ENCODE results near the gene FAM131B.

Gene FAM131B

DNA sequence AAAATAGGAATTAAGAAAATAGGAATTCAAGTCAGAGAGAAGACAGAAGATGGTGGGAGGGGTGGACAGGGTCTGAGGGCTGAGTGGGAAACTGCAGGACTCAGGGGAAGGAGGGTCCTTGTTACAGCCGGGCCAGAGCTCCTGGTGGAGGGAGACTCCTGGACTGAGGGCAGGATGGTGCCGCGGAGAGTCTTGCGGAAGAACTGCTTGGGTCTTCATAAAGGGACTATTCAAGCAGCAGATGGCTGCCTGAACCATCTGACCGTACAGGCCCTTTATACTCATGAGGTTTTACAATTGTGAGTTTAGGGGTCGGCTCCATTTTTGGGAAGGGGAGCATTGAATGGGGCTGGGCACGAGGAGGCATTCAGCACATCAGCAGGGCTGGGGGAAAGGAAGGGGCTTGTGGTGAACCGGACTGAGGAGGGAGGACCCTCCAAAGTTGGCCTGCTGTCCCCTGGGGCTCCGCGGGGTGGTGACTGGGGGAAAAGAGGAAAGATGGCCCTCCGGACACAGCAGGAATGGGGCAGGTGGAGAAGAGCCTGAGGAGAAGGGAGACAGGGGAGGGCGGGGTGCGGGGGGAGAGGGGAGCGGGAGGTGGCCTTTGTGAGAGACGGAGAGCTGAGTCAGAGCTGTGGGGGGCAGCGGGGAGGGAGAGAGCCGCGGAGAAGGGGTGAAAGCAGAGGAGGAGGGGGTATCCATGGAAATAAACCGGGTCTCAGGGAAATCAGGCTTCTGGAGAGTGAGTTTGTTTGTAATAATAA is 1.5 kb downstream of the FAM131B start:
- no peak for TF ChIP-seq CTCF (IDR thresholded peaks at IDR 0.05; ENCODE audit: low read depth, low read length)
- no peak for DNase-seq (ENCODE audit: extremely low read depth, low read depth)

- TF ChIP-seq CTCF (IDR thresholded peaks at IDR 0.05; ENCODE audit: low read depth, low read length): no peak
- DNase-seq (ENCODE audit: extremely low read depth, low read depth): no peak
Observed at GRCh38 chr7:143359771-143360353, 2.7 kb downstream of the FAM131B start.

DNA sequence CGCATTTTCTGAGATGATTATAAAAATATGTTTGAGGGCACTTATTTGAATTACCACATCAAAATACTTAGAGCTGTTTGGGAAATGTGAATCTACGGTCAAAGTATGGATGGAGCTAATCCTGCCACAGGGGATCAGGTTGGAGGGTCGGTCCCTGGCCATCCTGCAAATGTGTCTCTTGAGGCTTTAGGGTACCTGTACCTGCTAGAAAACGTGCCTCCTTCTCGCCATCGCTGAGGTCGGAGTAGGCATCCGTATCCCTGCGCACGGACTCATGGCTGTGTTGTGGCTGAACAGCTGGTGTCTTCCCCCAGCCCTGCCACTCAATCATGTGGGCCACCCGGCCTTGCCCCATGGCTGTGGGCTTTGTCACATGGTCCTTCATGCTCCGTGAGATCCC is 3.9 kb downstream of the FAM131B start:
- no peak for TF ChIP-seq CTCF (IDR thresholded peaks at IDR 0.05; ENCODE audit: low read depth, low read length)
- no peak for DNase-seq (ENCODE audit: extremely low read depth, low read depth)

DNA sequence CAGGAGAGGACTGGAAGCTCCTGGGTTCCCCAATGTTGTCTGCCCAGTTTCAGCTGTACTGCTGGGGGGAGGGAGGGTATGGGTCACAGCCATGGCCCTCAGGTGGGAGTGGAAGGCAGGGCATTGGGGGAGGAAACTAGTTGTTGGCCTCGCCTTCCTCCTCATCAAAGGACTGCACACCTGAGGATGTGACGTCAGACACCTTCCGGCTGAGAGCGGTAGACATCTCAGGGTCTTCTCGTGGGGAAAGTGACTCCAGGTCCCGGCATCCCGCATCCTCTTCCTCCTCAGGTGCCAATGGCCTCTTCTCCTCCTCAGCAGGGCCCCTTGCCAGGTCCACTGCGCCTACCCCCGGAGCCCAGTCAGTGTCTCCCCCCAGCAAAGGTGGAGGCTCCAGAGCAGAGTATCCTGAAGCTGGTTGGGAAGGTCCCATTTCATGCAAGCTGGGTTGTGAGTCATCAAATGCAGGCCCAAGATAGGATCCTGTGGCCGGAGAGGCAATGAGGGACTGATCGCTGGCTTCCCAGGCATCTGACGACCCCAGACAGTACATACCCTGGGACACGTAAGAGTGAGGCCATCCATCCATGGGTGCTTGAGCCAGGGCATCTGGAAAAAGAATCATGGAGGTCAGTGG is 6.0 kb downstream of the FAM131B start:
- TF ChIP-seq CTCF (IDR thresholded peaks at IDR 0.05; ENCODE audit: low read depth, low read length): no peak
- no peak for DNase-seq (ENCODE audit: extremely low read depth, low read depth)

GRCh38 chr7:143355450-143356385 is 6.8 kb downstream of the FAM131B start:
- no peak for TF ChIP-seq CTCF (IDR thresholded peaks at IDR 0.05; ENCODE audit: low read depth, low read length)
- DNase-seq (ENCODE audit: extremely low read depth, low read depth): no peak

- DNase-seq (ENCODE audit: extremely low read depth, low read depth): no peak
- TF ChIP-seq CTCF (IDR thresholded peaks at IDR 0.05; ENCODE audit: low read depth, low read length): no peak
Observed at GRCh38 chr7:143354965-143355364, 7.5 kb downstream of the FAM131B start.

Measured in AG09319 (cell line).